Lung (tissue), 12 donors: ENCODE data around the gene GATM. TPM values are rescaled to one million over a fixed set of nuclear protein-coding genes. Genes with fewer than 3 reads are reported as not detected.

Source experiments
- ATAC-seq: fragments of 200-7000 bp; cut with Tn5 transposase; one replicate; pipeline ENCODE4 v1.9.1; 2020; ENCODE audit warnings: moderate number of reproducible peaks; ENCODE audit not compliant: insufficient read depth, low FRiP score
- DNase-seq, 3 donors: peaks; one replicate each; pipeline ENCODE4 v3.0.0-alpha.2; 2013 to 2017
- H3K27ac ChIP-seq, 2 donors: one replicate each; pipeline ENCODE4 v1.5.1; 2013; ENCODE audit warnings: mild to moderate bottlenecking in 2 of 2, moderate library complexity in 2 of 2, control low read depth in 1 of 2, inconsistent platforms in 1 of 2, low read depth in 1 of 2, low read length in 1 of 2
- H3K27me3 ChIP-seq, 3 donors: one replicate each; pipeline ENCODE4 v1.5.1; 2013; ENCODE audit warnings: low read length in 2 of 3; ENCODE audit not compliant: control insufficient read depth in 3 of 3, insufficient read depth in 3 of 3
- H3K36me3 ChIP-seq, 4 donors: one replicate each; pipeline ENCODE4 v1.5.1; 2013; ENCODE audit warnings: low read length in 4 of 4, mild to moderate bottlenecking in 1 of 4, moderate library complexity in 1 of 4; ENCODE audit not compliant: control insufficient read depth in 4 of 4, insufficient read depth in 4 of 4
- H3K4me1 ChIP-seq, 5 donors: one replicate each; pipeline ENCODE4 v1.5.1; 2013; ENCODE audit warnings: low read length in 5 of 5, mild to moderate bottlenecking in 2 of 5, moderate library complexity in 1 of 5; ENCODE audit not compliant: control insufficient read depth in 5 of 5, insufficient read depth in 5 of 5
- H3K4me3 ChIP-seq: one replicate; pipeline ENCODE4 v1.5.1; 2013; ENCODE audit warnings: mild to moderate bottlenecking, control low read depth, moderate library complexity
- H3K9ac ChIP-seq, 2 donors: one replicate each; pipeline ENCODE4 v1.5.1; 2013; ENCODE audit warnings: low read length in 2 of 2, control low read depth in 1 of 2; ENCODE audit not compliant: insufficient read depth in 1 of 2
- H3K9me3 ChIP-seq, 4 donors: one replicate each; pipeline ENCODE4 v1.5.1; 2013; ENCODE audit warnings: low read length in 3 of 4, mild to moderate bottlenecking in 1 of 4, moderate library complexity in 1 of 4; ENCODE audit not compliant: control insufficient read depth in 4 of 4, insufficient read depth in 3 of 4
- CTCF ChIP-seq: IDR thresholded peaks from 2 replicates; pipeline ENCODE4 v1.5.1; 2012; ENCODE audit warnings: mild to moderate bottlenecking; ENCODE audit errors: control extremely low read depth, extremely low read depth
- WGBS, 2 donors: extraction: QIAGEN DNeasy Blood & Tissue Kit; methylation state at CpG; one replicate each; pipeline ENCODE4 v1.1.7; 2013; 5-methylcytosine and 5-hydroxymethylcytosine counted together
- polyA plus RNA-seq, 2 donors: library from polyadenylated mRNA; stranded (reverse); fragments of 200-250 nt; gene quantifications; one replicate each; pipeline ENCODE4 v1.2.1, GENCODE V29; 2013
- total RNA-seq, 2 donors: library from RNA; depleted of rRNA in 1 of 2; stranded (reverse); fragments of >200 nt in 1 of 2; gene quantifications; one replicate each; pipeline ENCODE4 v1.2.1, GENCODE V29; 2014 to 2021
- donor health status: control.
- donor health status: control.
- donor health status: Bipolar disorder and iron deficiency.
- donor health status: healthy.
- donor health status: DM: yes; HTN: yes; CAD: no.

GATM gene
- total and polyA plus RNA-seq, 4 donors = 2.5 to 12.2 (median 4.6) TPM

DNA sequence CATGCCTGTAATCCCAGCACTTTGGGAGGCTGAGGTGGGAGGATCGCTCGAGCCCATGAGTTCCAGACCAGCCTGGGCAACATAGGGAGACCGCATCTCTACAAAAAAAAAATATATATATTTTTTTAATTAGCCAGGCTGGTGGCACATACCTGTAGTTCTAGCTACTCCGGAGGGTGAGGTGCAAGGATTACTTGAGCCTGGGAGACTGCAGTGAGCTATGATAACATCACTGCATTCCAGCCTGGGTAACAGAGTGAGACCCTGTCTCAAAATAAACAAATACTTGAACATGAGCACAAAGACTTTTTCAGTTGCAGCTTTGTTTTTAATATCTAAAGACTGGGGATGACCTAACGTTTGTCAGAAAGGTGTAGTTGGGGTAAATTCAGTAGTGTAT is 31.3 kb upstream of the GATM start:
- Histone ChIP-seq H3K4me1 (peaks cover 0 to 4% (median 4%) of the 10 kb centered on the region in 5 donors), H3K4me3 (no peak overlapping the region), H3K36me3 (peaks cover 23 to 47% (median 37%) of the 10 kb centered on the region in 4 donors), H3K9me3 (no peaks in the 10 kb centered on the region), H3K9ac (no peak overlapping the region), H3K27me3 (no peaks in the 10 kb centered on the region), H3K27ac (no peak overlapping the region)
- 93 to 94% methylated on average over 5 of the region's 5 CpGs for whole genome bisulfite sequencing, 2 donors
- TF ChIP-seq CTCF = no peak
- DNase-seq (no peak), ATAC-seq (no peak)

GRCh38 chr15:45407786-45408185 is 29.4 kb upstream of the GATM start:
- H3K4me3 ChIP-seq = no peak overlapping the region
- no peak for TF ChIP-seq CTCF
- peaks cover 20 to 38% (median 26%) of the 10 kb centered on the region in 4 donors for H3K36me3 ChIP-seq
- no peak overlapping the region for H3K27ac ChIP-seq
- ATAC-seq (no peak), DNase-seq (no peak)
- H3K27me3 ChIP-seq = no peaks in the 10 kb centered on the region
- H3K4me1 ChIP-seq = peaks cover 3 to 13% (median 6%) of the 10 kb centered on the region in 5 donors
- WGBS, 2 donors = 95 to 97% methylated on average over 1 of the region's 1 CpG
- no peak overlapping the region for H3K9ac ChIP-seq
- H3K9me3 ChIP-seq = no peaks in the 10 kb centered on the region

- Histone ChIP-seq H3K27me3 (no peaks in the 10 kb centered on the region), H3K36me3 (peaks cover under 1 to 13% (median 7%) of the 10 kb centered on the region in 4 donors), H3K4me1 (peaks cover 5 to 20% (median 6%) of the 10 kb centered on the region in 5 donors), H3K27ac (peak overlapping the region; percentile 93 to 94), H3K4me3 (peak overlapping the region; percentile 82), H3K9ac (peak overlapping the region; percentile 50 to 72), H3K9me3 (no peaks in the 10 kb centered on the region)
- peak; percentile 19 to 41 (median 29) for DNase-seq
- 1 to 2% methylated on average over 78 to 79 of the region's 79 CpGs for WGBS, 2 donors
- peak; percentile 13 for ATAC-seq
- no peak for TF ChIP-seq CTCF
Measured at GRCh38 chr15:45402955-45403877, 24.9 kb upstream of the GATM start.
